GM10266 (cell line): ENCODE data around the gene CNPY2.
"Not testable (repeated sequence)": the region's sequence is repeated elsewhere in the genome, so short reads cannot be mapped to it uniquely, and the experiment has no call there.

Experiments
- DNase-seq: peaks from one replicate; pipeline ENCODE4 v3.0.0; 2012; ENCODE audit errors: extremely low spot score
- TF ChIP-seq, protein P1 (sequence below): IDR thresholded peaks from 2 replicates; pipeline ENCODE4 v1.5.1; 2012; ENCODE audit warnings: mild to moderate bottlenecking, low read depth; ENCODE audit not compliant: control insufficient read depth, insufficient read depth; ENCODE audit errors: missing control alignments

CNPY2 gene

DNA sequence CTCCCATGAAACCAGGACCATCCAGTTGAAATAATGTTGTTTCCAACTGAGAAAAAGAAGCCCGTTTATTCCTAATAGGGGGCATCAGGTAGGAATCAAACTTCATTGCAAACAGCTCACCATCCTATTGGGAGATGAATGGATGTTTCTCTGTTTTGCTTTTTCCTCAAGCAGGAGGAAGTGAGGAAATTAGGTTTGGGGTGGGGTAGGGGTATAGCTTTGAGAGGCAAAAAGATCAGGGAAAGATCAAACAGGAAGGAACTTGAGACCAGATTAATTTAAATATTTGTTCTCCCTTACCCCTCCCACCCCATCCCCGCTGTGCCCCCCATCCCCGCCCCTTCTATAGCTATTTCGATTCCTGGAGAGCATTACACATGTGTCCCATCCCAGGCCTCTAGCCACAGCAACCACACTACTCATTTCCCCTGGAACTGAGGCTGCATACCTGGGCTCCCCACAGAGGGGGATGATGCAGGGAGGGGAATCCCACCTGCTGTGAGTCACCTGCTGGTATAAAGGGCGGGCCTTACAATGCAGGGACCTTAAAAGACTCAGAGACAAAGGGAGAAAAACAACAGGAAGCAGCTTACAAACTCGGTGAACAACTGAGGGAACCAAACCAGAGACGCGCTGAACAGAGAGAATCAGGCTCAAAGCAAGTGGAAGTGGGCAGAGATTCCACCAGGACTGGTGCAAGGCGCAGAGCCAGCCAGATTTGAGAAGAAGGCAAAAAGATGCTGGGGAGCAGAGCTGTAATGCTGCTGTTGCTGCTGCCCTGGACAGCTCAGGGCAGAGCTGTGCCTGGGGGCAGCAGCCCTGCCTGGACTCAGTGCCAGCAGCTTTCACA lies 22.7 kb upstream of the CNPY2 start, which contains the start of gene IL23A:
Gene IL23A (plus strand): TSS at position 577 of the 850 bp plus-strand sequence. CDS start 161 bp downstream, at position 738.
- DNase-seq = peak; percentile 51
- TF ChIP-seq, protein P1, sequence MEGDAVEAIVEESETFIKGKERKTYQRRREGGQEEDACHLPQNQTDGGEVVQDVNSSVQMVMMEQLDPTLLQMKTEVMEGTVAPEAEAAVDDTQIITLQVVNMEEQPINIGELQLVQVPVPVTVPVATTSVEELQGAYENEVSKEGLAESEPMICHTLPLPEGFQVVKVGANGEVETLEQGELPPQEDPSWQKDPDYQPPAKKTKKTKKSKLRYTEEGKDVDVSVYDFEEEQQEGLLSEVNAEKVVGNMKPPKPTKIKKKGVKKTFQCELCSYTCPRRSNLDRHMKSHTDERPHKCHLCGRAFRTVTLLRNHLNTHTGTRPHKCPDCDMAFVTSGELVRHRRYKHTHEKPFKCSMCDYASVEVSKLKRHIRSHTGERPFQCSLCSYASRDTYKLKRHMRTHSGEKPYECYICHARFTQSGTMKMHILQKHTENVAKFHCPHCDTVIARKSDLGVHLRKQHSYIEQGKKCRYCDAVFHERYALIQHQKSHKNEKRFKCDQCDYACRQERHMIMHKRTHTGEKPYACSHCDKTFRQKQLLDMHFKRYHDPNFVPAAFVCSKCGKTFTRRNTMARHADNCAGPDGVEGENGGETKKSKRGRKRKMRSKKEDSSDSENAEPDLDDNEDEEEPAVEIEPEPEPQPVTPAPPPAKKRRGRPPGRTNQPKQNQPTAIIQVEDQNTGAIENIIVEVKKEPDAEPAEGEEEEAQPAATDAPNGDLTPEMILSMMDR = no peak

DNA sequence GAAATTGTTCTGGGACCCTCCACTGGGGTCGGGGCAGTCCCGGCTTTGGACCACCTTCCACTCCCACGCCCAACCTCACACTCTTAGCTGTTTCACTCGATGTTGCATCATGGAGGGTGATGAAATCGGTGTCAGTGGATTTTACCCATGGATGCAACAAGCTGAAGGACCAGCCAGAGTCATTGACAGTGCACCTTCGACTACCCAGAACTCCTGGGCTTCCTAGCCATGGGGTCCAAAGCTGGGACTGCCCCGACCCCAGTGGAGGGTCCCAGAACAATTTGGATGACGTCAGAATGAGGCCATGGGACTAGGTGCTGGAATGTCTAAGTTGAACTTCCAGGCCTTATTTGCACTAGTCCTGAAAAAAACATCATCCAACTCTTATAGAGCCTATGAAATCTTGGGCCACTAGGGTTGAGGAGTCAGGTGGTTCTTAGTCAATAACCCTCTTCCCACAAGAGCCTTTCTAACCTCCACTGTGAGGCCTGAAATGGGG lies 22.0 kb upstream of the CNPY2 start:
- TF ChIP-seq, protein P1 = no peak
- DNase-seq = no peak

DNA sequence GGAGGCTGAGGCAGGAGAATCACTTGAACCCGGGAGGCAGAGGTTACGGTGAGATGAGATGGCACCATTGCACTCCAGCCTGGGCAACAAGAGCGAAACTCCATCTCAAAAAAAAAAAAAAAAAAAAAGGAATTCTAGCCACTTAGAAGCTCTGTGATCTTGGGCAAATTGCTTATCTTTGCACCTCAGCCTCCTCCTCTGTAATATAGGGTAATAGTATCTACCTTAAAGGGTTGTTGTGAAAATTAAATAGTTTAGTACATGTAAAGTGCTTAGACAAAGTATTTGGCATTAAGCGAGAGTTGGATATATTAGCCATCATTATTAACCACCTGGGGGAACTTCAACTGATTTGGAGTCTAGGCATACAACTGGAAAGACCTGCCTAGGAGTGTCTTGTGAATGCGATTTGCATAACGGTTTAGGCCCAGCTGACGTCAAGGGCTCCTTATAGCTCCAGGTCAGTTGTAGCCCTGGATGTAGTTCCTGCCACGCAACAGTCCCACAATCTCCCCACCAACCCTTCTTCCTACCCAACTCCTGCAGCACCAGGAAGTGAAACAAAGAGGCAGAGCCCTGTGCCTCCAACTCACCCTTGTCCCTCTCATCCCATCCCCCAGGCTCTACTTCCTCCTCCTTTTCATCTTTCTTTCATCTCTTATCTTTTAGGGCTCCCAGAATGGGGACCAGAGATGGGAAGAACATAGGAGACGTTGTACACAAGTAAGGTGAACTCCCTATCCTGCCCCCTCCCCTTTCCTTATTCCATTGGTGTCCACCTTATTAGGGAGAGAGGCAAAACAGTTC lies 20.8 kb upstream of the CNPY2 start:
- TF ChIP-seq, protein P1 = no peak
- DNase-seq = peak; percentile 30

DNA sequence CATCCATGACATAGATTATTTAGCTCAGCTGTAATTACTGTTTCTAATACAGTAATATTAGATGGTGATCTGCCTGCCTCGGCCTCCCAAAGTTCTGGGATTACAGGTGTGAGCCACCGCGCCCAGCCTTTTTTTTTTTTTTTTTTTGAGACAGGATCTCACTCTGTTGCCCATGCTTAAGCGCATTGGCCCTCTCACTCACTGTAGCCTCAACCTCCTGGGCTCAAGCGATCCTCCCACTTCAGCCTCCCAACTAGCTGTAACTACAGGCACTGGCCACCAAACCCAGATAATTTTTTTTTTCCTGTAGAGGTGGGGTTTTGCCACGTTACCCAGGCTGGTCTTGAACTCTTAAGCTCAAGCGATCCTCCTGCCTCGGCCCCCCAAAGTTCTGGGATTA lies 19.7 kb upstream of the CNPY2 start:
- DNase-seq = not testable (repeated sequence)

DNA sequence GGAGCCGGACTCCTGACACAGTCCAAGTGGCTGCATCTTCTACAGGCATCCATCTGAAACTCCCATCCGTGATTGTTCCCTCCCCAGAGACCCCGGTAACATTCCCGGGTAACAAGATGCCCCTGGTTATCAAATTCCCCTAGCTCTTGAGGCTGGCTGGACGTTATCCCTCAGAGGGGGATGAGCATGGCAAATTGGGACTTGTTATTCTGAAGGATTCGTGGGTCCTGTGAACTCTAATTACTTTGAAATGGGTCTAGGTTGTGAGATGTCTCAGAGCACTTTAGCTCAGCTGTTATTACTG lies 18.7 kb upstream of the CNPY2 start:
- TF ChIP-seq, protein P1 = no peak
- DNase-seq = no peak

DNA sequence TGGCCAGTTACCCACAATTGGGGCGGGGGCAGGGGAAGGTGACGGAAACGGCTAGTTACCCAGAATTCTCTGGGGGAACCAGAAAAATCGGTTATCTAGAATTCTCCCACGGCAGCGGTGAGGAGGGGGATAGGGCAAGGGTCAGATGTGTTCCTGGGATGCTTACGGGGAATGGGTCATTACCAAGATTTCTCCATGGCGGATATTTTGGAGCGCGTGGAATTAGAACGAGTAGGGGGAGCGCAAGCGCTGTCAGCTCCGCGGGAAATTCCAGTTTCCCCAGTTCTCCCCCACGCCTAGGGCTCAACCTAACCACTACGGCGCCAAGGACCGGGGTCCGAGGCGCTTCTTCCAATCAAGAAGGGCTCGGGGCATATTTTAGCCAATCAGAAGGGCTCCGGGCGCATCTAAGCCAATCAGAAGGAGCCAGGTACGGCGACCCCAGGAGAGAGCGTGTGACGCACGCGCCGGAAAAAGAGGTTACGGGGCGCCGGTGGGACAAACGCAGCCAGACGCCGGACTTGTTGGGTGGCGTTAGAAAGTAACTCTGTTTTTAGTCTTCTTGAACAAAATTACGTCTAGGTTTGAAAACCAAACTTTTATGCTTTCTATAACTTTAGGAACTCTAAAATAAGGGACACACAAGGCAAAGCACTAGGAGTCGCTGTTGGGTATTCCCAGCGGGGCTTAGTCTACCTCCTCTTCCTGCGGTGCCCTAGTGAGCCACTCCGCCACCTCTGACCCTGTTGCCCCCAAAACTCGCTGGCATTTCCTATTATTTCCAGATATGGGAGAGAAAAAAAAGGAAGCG lies 18.1 kb upstream of the CNPY2 start, which contains the start of gene PAN2:
Gene PAN2 (minus strand): TSS at position 322 of the 811 bp plus-strand sequence. CDS start 906 bp downstream, outside the sequence.
- TF ChIP-seq, protein P1 = peak; percentile 35
- DNase-seq = peak; percentile 95

DNA sequence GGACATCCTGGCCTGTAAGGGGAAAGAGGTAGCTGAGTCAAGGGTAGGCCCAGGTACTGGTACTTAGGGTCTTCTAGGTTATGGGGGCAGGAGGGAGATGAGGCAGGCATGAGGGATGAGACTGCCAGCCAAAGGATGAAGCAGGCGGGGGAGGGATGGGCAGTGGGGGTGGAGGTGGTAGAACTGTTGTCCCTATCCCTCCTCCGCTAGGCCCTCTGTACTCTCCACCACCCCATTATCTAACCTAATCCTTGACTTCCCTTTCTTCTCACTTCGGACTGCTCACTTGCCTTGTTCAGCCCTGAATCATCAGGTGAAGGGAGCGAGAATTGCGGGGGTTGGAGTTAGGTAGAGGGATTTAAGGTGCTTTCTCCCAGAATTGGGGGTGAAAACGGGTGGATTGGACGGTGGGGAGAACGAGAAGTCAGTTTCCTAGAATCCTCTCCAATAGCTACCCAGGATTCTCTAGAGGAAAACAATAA lies 17.4 kb upstream of the CNPY2 start:
- TF ChIP-seq, protein P1 = no peak

More for the DNA sequence above, 17.4 kb upstream of the CNPY2 start:
- peak; percentile 18 for DNase-seq
